Effector memory CD4-positive, alpha-beta T cell (primary cell): ENCODE measurements around the gene LDB1.

ENCODE experiments used
- DNase-seq, 3 donors: peaks; one replicate each; pipeline ENCODE4 v3.0.0-alpha.2; 2020
- H3K27ac ChIP-seq: 2 replicates; pipeline ENCODE4 v1.7.0; 2013; ENCODE audit warnings: mild to moderate bottlenecking, low read length, moderate library complexity; ENCODE audit not compliant: insufficient read depth, poor library complexity, severe bottlenecking
- H3K27me3 ChIP-seq: replicated peaks from 2 replicates; pipeline ENCODE4 v1.7.0; 2013; ENCODE audit warnings: mild to moderate bottlenecking, low read length; ENCODE audit not compliant: insufficient read depth, control insufficient read depth, poor library complexity, severe bottlenecking
- H3K36me3 ChIP-seq: 2 replicates; pipeline ENCODE4 v1.7.0; 2013; ENCODE audit warnings: mild to moderate bottlenecking, low read length, moderate library complexity; ENCODE audit not compliant: control insufficient read depth, insufficient read depth
- H3K4me1 ChIP-seq: 2 replicates; pipeline ENCODE4 v1.7.0; 2013; ENCODE audit warnings: low read length, mild to moderate bottlenecking; ENCODE audit not compliant: control insufficient read depth, insufficient read depth, poor library complexity, severe bottlenecking
- H3K4me3 ChIP-seq: 2 replicates; pipeline ENCODE4 v1.7.0; 2013; ENCODE audit warnings: low read length, low read depth, mild to moderate bottlenecking; ENCODE audit not compliant: insufficient read depth, poor library complexity, severe bottlenecking
- H3K9me3 ChIP-seq: 2 replicates; pipeline ENCODE4 v1.7.0; 2013; ENCODE audit warnings: mild to moderate bottlenecking, low read length, moderate library complexity; ENCODE audit not compliant: control insufficient read depth

The LDB1 gene

DNA sequence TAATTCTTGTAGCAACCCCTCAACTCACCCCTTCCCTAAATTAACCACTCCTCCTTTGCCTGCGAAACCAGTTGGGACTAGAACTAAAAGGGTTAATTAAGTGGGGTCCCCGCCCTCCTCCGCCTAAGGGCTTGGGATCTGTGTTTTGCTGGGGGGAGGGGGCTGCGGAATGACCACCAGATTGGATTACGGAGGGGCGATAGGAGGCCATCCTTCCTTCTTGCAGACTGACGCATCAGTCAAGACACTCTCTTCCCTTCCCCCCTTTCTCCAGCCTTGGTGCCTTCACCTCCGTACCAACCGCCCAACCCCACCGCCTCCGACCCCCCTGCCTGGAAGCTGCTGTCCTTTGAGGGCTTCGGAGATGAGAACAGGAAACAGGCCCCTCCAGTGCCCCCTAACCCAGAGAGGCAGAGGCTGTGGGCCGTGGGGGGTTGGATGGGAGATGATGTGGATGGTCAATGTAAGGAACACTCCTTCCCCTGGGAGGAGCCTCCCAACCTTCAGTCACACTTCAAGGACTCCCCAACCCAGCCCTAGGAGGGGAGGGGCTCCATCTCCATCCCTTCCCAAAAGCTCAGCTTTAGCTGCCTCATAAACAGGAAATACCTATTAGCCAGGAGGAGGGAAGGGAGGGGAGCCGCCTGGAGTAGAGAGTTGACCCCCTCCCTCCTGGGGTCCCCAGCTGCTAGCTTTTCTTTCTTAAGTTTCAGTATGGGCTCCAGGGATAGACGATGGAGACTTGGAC lies 997 bp upstream of the LDB1 start:
- Histone ChIP-seq H3K27ac (peak overlapping the region; percentile 95), H3K36me3 (no peaks in the 10 kb centered on the region), H3K4me1 (peaks cover 42% of the 10 kb centered on the region), H3K27me3 (no peaks in the 10 kb centered on the region), H3K9me3 (no peaks in the 10 kb centered on the region), H3K4me3 (peak overlapping the region; percentile 88)
- DNase-seq, result no peak

DNA sequence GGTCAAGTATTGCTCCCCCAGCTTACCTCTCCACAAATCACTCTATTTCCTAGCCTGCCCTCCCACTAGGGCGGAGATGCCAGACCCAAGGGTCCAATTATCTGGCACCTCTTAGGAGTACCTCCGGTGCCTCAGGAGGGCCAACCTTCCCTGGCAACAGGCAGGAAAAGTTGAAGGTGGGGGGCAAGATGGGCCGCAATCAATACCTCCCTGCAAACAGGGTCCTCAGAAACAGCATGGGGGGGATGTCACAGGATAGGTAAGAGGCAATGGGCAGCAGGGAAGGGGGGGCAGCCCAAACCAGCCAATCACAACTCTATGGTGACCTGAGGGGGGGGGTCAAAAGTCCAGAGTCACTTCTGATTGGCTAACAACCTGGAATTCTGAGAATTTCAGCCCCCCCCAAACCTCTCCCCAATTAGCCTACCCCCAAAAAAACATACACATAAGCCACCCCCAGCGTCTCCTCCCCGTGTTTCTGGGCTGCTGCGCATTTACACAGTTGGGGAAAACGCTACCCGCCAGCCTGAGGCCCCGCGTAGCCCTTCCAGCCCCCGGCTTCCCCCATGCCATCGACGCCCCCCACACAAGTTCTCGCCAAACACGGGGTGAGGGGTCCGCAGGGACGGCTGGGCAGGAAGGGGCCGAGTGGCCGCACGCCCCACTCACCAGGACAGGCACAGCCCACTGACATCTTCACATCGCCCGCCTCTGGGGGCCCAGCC lies 589 bp downstream of the LDB1 start:
- peaks cover 46% of the 10 kb centered on the region for H3K4me1 ChIP-seq
- no peaks in the 10 kb centered on the region for H3K9me3 ChIP-seq
- DNase-seq, result peak in 2 of 3 donors; percentile 25 to 28
- H3K27ac ChIP-seq, result peak overlapping the region; percentile 95
- peak overlapping the region; percentile 88 for H3K4me3 ChIP-seq
- no peaks in the 10 kb centered on the region for H3K27me3 ChIP-seq
- H3K36me3 ChIP-seq, result no peaks in the 10 kb centered on the region

DNA sequence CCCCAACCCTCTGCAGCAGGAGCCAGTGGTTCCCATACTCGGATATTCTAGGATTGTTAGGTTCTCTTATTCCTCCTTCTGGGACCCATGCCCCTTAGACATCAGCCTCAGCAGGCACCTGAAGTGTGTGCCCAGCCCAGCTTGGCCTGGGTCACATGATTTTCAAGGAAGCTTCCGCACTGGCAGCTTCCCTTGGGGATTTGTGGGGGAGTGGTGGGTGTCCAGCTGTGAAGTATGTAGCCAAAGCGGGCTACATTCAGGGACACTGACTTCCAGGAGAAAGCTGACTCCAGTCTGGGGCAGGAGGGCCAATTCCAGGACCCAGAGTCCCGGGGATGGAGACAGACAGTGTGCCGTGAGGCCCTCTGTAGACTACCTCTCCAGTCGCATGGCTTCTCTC lies 1.3 kb downstream of the LDB1 start:
- Histone ChIP-seq H3K9me3 (no peaks in the 10 kb centered on the region), H3K4me1 (peaks cover 50% of the 10 kb centered on the region), H3K36me3 (no peaks in the 10 kb centered on the region), H3K27ac (peak overlapping the region; percentile 95), H3K4me3 (peak overlapping the region; percentile 88), H3K27me3 (no peaks in the 10 kb centered on the region)
- no peak for DNase-seq

DNA sequence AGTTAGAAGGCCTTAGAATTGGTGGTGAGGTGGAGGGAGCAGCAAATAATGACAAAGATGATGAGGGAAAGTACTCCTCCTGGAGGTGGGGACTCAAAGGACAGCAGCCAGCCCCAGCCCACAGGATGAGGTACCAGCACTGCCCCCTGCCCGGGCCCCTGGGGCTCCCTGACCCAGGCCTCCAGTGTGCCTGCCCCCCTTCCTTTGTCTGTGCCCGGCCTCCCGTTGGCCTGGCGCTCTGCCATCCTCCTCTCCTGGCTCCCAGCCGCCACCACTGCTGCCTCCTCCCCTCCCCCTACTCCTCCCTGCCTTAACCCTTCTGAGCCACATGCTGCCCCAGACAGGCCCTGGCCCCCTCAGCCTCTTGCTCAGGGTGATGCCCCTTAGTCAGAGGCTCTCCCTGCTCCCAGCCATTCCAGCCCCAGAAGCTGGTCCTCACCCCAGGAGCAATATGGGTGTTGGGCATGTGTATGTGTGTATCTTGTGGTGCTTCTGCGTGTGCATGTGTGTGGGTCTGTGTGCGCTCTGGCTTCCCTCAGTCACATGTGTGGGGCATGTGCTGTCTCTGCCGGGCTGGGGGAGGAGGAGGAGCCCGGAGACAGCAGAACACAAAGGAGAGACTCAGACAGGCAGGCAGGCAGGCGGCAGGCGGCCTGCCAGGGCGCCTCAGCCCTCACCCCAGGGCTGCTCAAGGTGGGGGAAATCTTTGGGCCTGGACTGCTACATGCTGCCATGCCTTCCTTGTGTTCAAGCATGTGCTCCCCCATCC lies 2.6 kb downstream of the LDB1 start:
- H3K27me3 ChIP-seq, result no peaks in the 10 kb centered on the region
- peak overlapping the region; percentile 95 for H3K27ac ChIP-seq
- no peaks in the 10 kb centered on the region for H3K9me3 ChIP-seq
- DNase-seq, result peak; percentile 44 to 61 (median 50)
- H3K36me3 ChIP-seq, result no peaks in the 10 kb centered on the region
- peaks cover 63% of the 10 kb centered on the region for H3K4me1 ChIP-seq
- peak overlapping the region; percentile 88 for H3K4me3 ChIP-seq

DNA sequence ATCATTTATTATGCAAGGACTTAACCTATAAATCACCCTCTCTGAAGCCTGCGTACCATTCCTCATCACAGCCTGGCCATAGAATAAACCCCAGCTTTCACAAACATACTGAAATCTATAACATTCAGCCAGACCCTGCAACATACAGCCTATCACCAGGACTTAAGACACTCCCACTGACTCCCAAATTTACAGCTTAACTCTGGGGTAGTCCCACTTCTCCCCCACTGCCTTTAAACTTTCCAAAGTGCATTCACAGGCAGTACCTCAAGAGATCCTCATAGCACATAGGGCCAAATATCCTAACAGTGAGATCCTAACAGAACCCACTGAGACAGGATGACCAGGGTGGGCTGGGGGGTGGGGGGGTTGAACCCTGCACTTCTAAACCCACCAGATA lies 3.5 kb downstream of the LDB1 start:
- Histone ChIP-seq H3K4me3 (no peak overlapping the region), H3K9me3 (no peaks in the 10 kb centered on the region), H3K36me3 (no peaks in the 10 kb centered on the region), H3K27me3 (no peaks in the 10 kb centered on the region), H3K4me1 (peaks cover 66% of the 10 kb centered on the region), H3K27ac (peak overlapping the region; percentile 95)
- no peak for DNase-seq

DNA sequence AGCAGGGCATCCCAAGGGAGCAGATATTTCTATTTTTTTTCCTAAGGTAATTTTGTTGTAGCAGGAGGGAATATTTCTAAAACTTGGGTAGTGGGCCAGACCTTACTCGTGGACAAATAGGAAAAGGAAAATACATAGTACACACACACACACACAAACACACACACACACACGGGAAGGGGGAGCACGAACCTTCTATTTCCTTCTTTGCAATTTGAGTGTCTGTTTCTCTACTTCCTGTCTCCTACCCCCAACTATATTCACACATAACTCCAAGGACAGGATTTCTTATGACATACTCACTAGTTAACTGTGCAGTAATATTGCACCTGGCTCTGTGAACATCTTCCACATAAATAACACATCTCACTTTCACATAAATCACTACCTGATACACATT lies 4.4 kb downstream of the LDB1 start:
- Histone ChIP-seq H3K4me3 (peak overlapping the region; percentile 51), H3K9me3 (no peaks in the 10 kb centered on the region), H3K27ac (peak overlapping the region; percentile 74), H3K36me3 (peaks cover 6% of the 10 kb centered on the region), H3K4me1 (peaks cover 60% of the 10 kb centered on the region), H3K27me3 (no peaks in the 10 kb centered on the region)
- DNase-seq, result no peak

DNA sequence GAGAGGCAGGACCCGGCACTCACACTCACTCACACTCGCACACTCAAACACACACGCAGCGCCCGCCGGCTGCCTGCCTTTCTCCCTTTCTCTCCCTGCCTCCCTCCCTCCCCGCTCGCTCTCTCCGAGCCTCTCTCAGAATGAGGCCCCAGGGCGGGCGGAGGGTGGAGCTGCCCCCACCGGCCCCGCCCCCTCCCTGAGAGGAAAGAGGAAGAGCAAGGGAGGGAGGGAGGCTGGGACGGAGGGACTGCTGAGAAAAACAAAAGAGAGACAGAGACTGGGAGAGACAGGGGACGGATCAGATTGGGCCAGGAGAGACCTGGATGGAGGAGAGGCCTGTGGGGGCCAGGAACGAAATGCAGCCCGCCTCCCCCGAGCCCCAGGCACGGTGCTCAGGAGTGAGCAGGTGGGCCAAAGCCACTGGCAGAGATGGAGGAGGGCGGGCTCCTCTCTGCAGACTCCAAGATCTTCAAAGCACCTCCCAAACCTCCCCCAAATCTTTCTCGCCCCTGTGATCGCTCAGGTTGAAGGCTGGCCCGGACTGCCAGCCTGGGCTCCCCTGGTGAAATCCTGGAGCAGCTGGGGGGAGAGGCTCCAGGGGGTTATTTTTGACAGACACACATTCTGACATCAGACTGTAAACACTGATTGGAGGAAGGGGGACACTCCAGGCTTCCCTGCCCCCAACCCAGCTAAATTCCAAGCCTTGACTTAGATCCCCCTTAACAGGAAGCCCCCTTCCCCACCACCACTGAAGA lies 5.1 kb downstream of the LDB1 start:
- Histone ChIP-seq H3K36me3 (peaks cover 13% of the 10 kb centered on the region), H3K4me1 (peaks cover 58% of the 10 kb centered on the region), H3K27me3 (no peaks in the 10 kb centered on the region), H3K27ac (peak overlapping the region; percentile 74), H3K9me3 (no peaks in the 10 kb centered on the region), H3K4me3 (peak overlapping the region; percentile 51)
- DNase-seq, result peak; percentile 65 to 77 (median 76)

DNA sequence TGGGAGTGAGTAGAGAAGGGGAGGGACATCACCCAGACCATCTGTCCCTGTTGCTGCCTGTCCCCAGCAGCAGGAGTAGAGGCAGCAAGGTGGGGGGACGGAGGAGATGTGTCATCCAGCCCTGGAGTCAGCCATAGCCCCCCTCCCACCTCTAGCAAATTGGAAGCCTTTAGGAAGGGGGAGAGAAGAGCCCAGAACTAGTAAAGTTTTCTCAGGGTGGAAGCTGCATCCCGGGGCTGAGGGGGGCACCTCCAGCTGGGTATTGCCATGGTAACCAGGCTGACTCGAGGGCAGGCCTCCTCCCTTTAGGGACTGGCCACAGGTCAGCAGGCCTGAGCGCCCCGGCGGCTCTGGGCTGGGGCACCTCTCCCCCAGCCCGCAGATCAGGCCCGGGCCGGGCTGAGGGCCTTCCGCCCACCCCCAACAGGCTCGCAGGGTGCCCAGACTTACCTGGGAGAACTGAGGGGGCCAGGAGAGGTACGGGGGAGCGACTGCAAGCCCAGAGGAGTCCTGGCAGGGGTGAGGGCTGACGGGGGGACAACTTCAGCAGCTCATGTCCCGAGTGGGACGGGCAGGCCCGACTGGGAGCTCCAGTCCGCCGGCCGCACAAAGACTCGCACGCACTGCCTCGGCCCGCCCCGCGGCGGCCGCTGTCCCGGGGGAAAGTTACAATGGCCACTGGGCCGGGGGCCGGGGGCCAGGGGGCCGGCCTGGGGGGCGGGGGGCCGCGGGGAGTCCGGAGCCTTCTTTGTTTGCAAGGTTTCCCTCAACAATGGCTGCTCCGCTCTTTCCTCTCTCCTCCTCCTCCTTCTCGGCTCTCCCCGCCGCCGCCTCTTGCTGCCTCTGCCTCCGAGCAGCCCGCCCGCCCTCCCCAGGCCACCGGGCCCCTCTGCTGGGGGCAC lies 6.0 kb downstream of the LDB1 start:
- peak overlapping the region; percentile 74 for H3K27ac ChIP-seq
- H3K36me3 ChIP-seq, result peaks cover 21% of the 10 kb centered on the region
- no peak for DNase-seq
- H3K27me3 ChIP-seq, result no peaks in the 10 kb centered on the region
- no peaks in the 10 kb centered on the region for H3K9me3 ChIP-seq
- peak overlapping the region; percentile 58 for H3K4me3 ChIP-seq
- peaks cover 54% of the 10 kb centered on the region for H3K4me1 ChIP-seq
